Peyer's patch (tissue), 4 donors: Measurements from ENCODE around the gene RNF157.

Experiments used
- POLR2A ChIP-seq, 2 donors: fragments of 450-650 bp; IDR thresholded peaks; one replicate each; pipeline ENCODE4 v1.5.1; 2017; ENCODE audit warnings: antibody characterized with exemption in 2 of 2, mild to moderate bottlenecking in 2 of 2, moderate library complexity in 2 of 2
- TF ChIP-seq, protein P1 (sequence below), 6 experiments: fragments of 450-650 bp in 4 of 6; fragments of 200-600 bp in 2 of 6; sonication (generic) in 1 of 6; IDR thresholded peaks; one replicate each; pipeline ENCODE4 v1.5.1; 2017 to 2019; ENCODE audit warnings: antibody characterized with exemption in 6 of 6, mild to moderate bottlenecking in 3 of 6, moderate library complexity in 1 of 6

DNA sequence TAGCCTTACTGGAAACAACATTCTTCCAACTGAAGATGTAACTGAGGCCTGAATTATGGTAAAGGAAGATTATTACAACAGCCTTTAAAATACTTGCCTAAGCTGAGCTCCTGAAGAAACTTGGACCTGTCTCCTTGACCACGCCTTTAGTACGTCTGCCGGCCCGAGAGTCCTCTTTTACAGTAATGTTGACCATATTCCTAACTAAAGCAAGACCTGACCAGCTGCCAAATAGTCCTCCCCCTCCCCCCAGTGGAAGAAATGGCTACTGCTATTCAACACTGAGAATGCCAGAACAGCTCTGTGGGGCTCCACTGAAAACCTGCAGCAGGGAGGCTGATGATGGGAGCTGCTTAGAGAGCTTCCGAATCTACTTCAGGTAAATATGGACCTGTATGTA is 86.7 kb downstream of the RNF157 start:
- TF ChIP-seq, protein P1, sequence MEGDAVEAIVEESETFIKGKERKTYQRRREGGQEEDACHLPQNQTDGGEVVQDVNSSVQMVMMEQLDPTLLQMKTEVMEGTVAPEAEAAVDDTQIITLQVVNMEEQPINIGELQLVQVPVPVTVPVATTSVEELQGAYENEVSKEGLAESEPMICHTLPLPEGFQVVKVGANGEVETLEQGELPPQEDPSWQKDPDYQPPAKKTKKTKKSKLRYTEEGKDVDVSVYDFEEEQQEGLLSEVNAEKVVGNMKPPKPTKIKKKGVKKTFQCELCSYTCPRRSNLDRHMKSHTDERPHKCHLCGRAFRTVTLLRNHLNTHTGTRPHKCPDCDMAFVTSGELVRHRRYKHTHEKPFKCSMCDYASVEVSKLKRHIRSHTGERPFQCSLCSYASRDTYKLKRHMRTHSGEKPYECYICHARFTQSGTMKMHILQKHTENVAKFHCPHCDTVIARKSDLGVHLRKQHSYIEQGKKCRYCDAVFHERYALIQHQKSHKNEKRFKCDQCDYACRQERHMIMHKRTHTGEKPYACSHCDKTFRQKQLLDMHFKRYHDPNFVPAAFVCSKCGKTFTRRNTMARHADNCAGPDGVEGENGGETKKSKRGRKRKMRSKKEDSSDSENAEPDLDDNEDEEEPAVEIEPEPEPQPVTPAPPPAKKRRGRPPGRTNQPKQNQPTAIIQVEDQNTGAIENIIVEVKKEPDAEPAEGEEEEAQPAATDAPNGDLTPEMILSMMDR (IDR thresholded peaks at IDR 0.05) = peak in 2 of 6 experiments; percentile 6 to 7
- TF ChIP-seq POLR2A (IDR thresholded peaks at IDR 0.05) = no peak
